Ishikawa (cell line): ENCODE results near the gene IKBIP.
A peak's percentile ranks its signal among the peaks of the same experiment; 100 is the strongest.

ENCODE experiments used
- CEBPB ChIP-seq: IDR thresholded peaks from 2 replicates; pipeline ENCODE4 v1.6.1; 2012
- CREB1 ChIP-seq: IDR thresholded peaks from 2 replicates; pipeline ENCODE4 v1.6.1; 2012; ENCODE audit warnings: low read depth
- EGR1 ChIP-seq: IDR thresholded peaks from 2 replicates; pipeline ENCODE4 v1.6.1; 2012
- EP300 ChIP-seq: IDR thresholded peaks from 2 replicates; pipeline ENCODE4 v1.6.1; 2012; ENCODE audit warnings: borderline replicate concordance
- FOXM1 ChIP-seq: IDR thresholded peaks from 2 replicates; pipeline ENCODE4 v1.6.1; 2012; ENCODE audit warnings: low read depth, borderline replicate concordance
- NFIC ChIP-seq: IDR thresholded peaks from 2 replicates; pipeline ENCODE4 v1.6.1; 2012
- RAD21 ChIP-seq: IDR thresholded peaks from 2 replicates; pipeline ENCODE4 v1.6.1; 2012; ENCODE audit warnings: low read depth
- TAF1 ChIP-seq: IDR thresholded peaks from 2 replicates; pipeline ENCODE4 v1.6.1; 2012; ENCODE audit warnings: low read depth, mild to moderate bottlenecking
- TCF12 ChIP-seq: IDR thresholded peaks from 2 replicates; pipeline ENCODE4 v1.6.1; 2012; ENCODE audit warnings: low read depth
- TEAD4 ChIP-seq: IDR thresholded peaks from 2 replicates; pipeline ENCODE4 v1.6.1; 2012
- YY1 ChIP-seq: IDR thresholded peaks from 2 replicates; pipeline ENCODE4 v1.6.1; 2012; ENCODE audit warnings: low read depth
- ZBTB7A ChIP-seq: IDR thresholded peaks from 2 replicates; pipeline ENCODE4 v1.6.1; 2012; ENCODE audit warnings: low read depth
- TF ChIP-seq, protein P1 (sequence below): IDR thresholded peaks from 2 replicates; pipeline ENCODE4 v1.6.1; 2012; ENCODE audit warnings: low read depth, mild to moderate bottlenecking
- TF ChIP-seq, protein P2 (sequence below): IDR thresholded peaks from 2 replicates; pipeline ENCODE4 v1.6.1; 2012
- TF ChIP-seq, protein P3 (sequence below): IDR thresholded peaks from 2 replicates; pipeline ENCODE4 v1.6.1; 2012

IKBIP gene, protein sequence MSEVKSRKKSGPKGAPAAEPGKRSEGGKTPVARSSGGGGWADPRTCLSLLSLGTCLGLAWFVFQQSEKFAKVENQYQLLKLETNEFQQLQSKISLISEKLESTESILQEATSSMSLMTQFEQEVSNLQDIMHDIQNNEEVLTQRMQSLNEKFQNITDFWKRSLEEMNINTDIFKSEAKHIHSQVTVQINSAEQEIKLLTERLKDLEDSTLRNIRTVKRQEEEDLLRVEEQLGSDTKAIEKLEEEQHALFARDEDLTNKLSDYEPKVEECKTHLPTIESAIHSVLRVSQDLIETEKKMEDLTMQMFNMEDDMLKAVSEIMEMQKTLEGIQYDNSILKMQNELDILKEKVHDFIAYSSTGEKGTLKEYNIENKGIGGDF

DNA sequence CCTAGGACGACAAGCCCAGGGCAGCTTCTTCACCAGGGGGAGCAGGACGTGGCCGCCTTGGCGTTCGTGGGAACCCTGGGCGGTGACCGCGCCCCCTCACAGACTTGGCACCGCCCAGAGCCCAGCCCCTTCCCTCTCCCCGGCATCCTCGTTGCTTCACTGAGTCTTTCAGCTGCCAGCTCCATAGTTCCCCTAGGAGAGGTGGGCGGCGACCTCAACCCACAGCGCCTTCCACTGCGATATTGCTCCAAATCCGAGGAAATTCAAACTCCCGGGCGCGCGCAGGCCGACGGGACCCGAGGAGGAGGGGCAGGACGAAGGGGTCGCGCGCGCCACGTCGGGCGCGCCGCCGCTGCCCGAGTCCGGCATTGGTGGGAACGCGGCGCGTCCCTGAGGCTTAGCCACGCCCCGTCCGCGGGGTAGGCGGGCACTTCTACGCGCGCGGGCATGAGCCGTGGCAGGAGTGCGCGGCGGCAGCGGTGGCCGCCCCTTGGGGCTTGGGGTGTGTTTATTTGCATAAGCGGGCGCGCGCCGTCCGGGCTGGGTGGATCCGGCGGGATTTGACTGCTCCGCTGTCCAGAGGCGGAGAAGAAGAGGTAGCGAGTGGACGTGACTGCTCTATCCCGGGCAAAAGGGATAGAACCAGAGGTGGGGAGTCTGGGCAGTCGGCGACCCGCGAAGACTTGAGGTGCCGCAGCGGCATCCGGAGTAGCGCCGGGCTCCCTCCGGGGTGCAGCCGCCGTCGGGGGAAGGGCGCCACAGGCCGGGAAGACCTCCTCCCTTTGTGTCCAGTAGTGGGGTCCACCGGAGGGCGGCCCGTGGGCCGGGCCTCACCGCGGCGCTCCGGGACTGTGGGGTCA lies at the start of gene IKBIP, which contains the start of gene APAF1:
TSS of gene IKBIP (minus strand) at position 77 of the 860 bp plus-strand sequence. CDS start 87 bp downstream, outside the sequence.
TSS of gene APAF1 (plus strand) at position 579 of the 860 bp plus-strand sequence. CDS start 3,070 bp downstream, outside the sequence.
- TF ChIP-seq, protein P1, sequence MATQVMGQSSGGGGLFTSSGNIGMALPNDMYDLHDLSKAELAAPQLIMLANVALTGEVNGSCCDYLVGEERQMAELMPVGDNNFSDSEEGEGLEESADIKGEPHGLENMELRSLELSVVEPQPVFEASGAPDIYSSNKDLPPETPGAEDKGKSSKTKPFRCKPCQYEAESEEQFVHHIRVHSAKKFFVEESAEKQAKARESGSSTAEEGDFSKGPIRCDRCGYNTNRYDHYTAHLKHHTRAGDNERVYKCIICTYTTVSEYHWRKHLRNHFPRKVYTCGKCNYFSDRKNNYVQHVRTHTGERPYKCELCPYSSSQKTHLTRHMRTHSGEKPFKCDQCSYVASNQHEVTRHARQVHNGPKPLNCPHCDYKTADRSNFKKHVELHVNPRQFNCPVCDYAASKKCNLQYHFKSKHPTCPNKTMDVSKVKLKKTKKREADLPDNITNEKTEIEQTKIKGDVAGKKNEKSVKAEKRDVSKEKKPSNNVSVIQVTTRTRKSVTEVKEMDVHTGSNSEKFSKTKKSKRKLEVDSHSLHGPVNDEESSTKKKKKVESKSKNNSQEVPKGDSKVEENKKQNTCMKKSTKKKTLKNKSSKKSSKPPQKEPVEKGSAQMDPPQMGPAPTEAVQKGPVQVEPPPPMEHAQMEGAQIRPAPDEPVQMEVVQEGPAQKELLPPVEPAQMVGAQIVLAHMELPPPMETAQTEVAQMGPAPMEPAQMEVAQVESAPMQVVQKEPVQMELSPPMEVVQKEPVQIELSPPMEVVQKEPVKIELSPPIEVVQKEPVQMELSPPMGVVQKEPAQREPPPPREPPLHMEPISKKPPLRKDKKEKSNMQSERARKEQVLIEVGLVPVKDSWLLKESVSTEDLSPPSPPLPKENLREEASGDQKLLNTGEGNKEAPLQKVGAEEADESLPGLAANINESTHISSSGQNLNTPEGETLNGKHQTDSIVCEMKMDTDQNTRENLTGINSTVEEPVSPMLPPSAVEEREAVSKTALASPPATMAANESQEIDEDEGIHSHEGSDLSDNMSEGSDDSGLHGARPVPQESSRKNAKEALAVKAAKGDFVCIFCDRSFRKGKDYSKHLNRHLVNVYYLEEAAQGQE, result no peak
- TF ChIP-seq EGR1 (peak; percentile 55; the same call in 1 of the 2 replicates), TAF1 (peak; percentile 33), CREB1 (no peak), TEAD4 (no peak; the same call in 1 of the 2 replicates)
- TF ChIP-seq, protein P2, sequence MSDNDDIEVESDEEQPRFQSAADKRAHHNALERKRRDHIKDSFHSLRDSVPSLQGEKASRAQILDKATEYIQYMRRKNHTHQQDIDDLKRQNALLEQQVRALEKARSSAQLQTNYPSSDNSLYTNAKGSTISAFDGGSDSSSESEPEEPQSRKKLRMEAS, result peak; percentile 11; the same call in 1 of the 2 replicates
- TF ChIP-seq, protein P3, sequence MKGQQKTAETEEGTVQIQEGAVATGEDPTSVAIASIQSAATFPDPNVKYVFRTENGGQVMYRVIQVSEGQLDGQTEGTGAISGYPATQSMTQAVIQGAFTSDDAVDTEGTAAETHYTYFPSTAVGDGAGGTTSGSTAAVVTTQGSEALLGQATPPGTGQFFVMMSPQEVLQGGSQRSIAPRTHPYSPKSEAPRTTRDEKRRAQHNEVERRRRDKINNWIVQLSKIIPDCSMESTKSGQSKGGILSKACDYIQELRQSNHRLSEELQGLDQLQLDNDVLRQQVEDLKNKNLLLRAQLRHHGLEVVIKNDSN, result no peak

DNA sequence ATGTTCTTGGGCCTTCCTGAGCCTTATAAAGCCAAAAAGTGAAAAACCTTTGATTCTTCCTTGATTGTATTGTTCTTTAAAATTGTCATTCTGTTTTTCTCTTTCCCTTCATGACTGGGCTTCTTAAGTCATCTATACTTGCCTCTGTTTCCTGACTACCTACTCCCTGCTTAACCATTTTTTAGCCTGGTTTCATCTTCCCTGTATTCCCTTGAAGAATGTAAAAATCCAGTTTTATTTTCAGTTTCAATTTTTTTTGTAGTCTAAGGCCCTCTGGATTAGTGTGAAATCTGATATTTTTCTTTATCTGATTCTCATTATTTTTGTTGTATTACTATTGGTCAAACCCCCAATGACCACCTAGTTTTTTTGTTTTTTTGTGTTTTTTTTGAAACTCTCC lies 46.8 kb upstream of the IKBIP start:
- TF ChIP-seq, protein P3, result no peak
- TF ChIP-seq RAD21 (no peak), CEBPB (no peak), YY1 (no peak), NFIC (no peak), EP300 (no peak), ZBTB7A (no peak), TCF12 (no peak), EGR1 (no peak), FOXM1 (no peak), TAF1 (no peak)
- TF ChIP-seq, protein P1, result no peak
- TF ChIP-seq, protein P2, result no peak

DNA sequence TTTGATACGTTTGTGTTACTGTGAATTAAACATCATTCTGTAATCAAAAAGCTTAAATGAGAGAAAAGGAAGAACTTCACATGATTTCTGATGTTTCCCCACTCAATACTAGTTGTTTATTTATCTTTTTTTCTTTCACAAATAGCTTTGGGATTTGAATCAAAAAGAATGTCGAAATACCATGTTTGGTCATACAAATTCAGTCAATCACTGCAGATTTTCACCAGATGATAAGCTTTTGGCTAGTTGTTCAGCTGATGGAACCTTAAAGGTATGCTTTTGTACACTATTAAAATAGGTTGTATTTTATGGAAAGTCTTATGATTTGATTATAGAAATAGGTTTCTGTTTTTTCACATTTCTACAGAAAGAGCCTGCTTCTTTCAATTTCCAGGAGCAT lies 42.0 kb upstream of the IKBIP start:
- TF ChIP-seq ZBTB7A, result no peak

DNA sequence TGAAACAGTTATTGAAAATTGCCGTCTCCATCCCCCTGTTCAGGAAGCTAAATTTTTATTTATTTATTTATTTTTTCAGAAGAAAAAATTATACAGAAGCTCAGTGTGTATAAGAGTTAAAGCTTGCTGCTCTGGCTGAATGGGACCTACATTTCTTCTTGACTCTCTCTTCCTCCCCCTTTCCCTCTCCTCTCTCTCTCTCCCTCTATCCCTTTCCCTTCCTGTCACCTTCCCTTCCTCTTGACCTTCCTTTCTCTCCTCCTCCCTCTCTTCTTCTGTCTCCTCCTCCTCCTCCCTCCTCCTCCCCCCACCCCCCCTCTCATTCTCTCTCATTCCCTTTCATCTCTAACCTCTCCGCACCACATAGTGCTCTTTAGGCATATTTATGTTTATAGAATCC lies 39.6 kb upstream of the IKBIP start:
- TF ChIP-seq, protein P1, result no peak
- TF ChIP-seq EP300 (no peak), FOXM1 (no peak), EGR1 (no peak), CEBPB (no peak), YY1 (no peak), CREB1 (no peak), ZBTB7A (no peak), TCF12 (no peak), NFIC (no peak)
- TF ChIP-seq, protein P2, result no peak
